ENCODE data around the gene FGFBP1. TPM values are rescaled to one million over a fixed set of nuclear protein-coding genes. Genes with fewer than 3 reads are reported as not detected.
"Not testable (repeated sequence)": the region's sequence is repeated elsewhere in the genome, so short reads cannot be mapped to it uniquely, and the experiment has no call there.

The FGFBP1 gene
- total RNA-seq, 1 donor from 2014 or later: not detected

DNA sequence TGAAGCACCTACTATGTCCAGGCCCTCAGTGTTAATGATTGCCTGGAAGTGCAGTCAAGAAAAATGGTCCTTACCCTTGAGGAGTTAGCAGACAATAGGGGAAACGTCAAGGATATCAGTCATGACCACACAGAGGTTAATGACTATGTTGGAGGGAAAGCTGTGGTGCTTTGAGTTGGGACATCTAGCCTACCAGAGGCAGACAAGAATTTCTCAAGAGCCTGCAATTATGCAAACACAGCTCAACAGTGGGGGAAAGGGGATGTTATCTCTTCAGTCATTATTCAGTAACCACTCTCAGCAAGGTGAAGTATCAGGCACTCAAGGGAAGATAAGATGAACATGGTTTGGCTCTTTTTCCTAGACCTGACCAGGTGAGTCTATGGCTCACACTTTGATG, 7.0 kb upstream of the FGFBP1 start:
- DNase-seq (ENCODE audit: low spot score): no peak

DNA sequence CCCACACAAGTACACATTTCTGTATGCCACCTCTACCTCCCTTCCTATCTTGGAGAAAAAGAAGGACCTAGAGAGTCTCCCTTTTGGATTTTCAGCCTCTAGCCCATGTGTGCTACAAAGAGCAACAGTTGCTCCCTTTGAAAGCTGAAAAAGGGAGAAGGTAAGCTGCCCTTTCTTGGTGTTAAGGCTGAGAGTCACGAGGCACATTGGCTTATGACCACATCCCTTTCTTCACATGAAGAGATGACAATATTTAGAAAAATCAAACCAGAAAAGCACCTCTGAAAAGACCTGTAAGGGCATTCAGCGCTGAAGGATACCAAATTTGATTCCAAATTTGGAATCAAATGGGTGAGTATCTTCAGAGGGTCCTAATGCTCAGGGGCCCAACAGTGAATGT, 6.4 kb upstream of the FGFBP1 start:
- no peak for DNase-seq (ENCODE audit: low spot score)

DNA sequence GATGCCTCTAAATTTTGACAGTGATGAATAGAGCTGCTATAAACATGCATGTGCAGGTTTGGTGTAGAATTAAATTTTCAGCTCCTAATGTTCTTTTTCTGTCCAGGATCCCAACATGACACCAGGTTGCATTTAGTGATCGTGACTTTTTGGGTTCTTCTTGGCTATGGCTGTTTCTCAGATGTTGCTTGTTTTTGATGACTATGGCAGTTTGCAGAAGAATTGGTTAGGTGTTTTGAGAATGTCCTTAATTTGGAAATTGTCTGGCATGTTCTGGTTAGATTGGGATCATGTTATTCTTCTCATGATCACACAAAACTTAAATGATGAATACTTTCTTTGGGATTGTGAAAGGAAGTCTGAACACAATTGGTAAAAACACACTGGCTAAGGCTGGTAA, 3.7 kb upstream of the FGFBP1 start:
- DNase-seq (ENCODE audit: low spot score): no peak

DNA sequence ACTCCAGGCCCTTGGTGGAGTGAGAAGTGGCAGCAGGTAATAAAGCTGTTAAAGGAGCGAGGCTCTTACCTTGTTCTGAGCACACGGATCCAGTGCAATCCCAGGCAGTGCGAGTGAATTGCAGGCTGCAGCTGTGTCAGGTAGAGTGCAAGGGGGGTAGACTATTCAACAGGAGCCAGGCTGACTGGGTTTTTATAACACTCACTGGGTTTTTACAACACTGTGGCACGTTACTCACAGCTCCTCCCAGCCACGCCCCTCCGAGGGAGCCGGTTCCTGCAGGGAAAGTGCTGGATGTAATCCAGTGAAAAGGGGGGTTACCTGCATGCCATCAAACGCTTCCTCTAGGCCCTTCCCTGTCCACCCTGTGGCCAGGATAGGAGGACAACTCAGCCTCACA, 358 bp downstream of the FGFBP1 start:
- DNase-seq (ENCODE audit: low spot score): no peak

DNA sequence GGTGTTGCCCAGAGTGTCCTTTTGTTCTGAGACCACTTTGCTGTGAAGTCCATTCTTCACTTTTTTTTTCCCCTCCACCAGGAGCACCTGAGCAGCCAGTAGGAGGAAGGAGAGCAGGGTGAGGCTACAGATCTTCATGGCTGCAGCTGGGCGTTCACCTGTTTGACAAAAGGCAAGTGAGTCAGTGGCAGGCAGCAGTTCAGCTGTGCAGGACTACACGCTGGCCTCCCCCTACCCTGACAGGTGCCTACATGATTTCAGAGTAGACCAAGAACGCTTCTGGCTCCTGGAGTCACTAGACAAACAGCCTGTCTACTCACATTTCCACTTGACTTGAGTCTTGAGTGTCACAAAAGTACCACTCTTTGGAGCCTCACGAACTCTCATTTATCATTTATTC, 2.0 kb downstream of the FGFBP1 start:
- no peak for DNase-seq (ENCODE audit: low spot score)

DNA sequence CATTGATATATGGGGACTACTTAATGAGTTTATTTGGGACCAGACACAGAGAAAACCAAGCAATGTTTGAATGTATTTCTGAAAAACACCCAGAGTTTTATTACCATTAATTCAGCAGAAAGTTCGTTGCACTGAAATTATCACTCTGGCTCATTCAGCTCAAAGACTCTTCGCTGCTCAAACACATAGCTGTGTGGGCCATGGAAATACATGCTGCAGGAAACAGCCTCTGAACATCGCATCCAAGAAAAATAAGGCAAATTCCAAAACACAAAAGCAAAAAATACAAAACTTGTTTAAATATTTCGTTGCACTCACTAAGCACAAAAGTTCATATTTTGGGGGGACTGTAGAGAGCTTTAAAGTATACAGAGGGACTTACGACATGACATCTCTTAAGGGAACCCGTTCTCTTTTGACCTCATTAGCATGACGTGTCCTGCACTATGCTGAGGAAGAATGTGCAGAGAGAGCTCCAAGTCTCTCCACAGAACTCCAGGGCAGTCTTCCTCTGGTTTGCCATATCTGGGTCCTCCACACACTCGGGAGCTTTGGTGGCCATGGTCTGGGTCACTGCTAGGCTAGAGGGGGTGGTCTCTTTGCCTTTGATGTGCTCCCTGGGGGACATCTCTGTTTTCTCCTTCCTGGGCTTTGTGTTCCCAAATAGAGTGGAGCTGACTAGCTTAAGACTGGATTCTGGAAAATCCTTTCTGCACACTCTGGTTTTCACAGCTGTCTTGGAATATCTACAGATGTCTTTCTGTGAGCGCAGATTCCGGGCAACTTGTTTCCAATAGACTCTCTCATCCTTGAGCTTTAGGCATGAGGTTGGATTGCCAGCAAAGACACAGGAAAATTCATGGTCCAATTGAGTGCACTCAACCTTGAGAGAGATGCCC, 2.8 kb downstream of the FGFBP1 start:
- no peak for DNase-seq (ENCODE audit: low spot score)

DNA sequence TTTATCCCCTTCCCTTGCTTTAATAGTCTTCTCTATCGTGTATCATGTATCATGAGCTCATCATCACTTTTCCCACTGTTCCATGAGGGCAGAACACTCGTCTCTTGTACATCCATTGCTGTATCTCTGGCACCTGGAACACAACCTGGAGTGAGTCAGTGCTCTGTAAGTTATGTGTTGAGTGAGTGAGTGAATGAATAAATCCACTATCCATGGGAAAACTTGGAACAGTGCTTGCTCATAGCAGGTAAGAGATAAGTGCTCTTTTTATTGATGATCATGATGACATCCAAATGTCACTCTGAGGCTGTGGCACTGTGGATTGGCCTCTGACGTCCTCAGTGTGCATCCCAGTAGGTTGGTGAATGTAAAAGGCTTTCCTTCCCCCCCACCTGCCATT, 4.3 kb downstream of the FGFBP1 start:
- no peak for DNase-seq (ENCODE audit: low spot score)

DNA sequence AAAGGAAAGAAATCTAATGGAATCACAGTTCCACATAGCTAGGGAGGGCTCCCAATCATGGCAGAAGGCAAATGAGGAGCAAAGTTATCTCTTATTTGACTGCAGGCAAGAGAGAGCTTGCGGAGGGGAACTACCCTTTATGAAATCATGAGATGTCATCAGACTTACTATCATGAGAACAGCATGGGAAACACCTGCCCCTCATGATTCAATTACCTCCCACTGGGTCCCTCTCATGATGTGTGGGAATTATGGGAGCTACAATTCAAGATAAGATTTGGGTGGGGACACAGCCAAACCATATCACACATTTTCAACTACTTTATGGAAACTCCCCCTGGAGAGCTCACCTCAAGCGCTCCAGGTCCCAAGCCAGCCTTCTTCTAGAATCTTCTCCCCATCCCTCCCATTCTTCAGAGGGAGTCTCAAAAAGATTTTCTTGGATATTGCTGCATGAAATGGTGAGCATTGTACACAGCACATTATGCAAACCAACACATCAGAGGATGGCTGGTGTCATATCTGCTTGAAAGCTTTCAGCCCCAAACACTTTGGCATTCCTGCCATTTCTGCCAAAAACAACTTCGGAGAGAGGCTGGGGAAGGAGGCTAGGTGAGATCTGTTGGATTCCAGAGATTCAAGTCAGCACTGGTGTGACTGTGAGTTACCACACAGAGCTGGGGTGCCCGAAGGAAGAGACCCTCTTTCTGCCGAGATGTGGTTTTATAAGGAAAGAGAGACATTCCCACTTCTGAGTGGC, 6.9 kb downstream of the FGFBP1 start:
- no peak for DNase-seq (ENCODE audit: low spot score)

DNA sequence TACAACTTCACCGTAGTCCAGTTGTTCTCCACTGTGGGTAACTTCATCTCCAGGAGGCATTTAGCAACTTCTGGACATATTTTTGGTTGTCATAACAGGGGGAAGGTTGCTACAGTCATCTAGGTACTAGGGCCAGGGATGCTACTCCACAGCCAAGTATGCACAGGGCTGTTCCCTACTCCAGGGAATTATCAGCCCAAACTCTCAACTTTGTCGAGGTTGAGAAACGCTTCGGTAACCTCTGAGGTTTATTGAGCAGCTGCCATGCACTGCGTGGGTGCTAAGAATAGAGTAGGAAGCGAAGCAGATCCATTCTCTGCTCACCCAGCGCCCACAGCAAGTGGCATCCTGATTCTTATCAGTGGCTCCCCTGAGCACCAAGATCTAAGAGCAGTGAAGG, 8.2 kb downstream of the FGFBP1 start:
- no peak for DNase-seq (ENCODE audit: low spot score)

DNA sequence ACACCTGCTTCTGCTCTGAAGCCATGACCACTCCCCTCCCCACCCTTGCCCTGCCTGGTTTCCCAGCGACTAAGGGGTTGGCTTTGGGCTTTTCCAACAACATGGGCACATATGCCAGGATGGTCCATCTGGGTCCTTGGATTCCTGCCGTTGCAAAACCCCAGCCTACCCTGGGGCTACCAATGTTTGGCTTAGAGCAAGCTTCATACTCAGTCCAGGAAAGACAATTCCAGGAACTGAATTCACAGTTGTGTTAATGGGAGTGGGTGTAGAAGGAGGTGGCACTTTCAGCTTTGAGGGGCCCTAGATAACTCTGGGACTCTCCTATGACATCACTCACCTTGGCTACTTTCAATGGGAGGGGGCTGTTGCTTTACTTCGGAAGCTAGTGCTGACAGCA, 9.0 kb downstream of the FGFBP1 start:
- no peak for DNase-seq (ENCODE audit: low spot score)

DNA sequence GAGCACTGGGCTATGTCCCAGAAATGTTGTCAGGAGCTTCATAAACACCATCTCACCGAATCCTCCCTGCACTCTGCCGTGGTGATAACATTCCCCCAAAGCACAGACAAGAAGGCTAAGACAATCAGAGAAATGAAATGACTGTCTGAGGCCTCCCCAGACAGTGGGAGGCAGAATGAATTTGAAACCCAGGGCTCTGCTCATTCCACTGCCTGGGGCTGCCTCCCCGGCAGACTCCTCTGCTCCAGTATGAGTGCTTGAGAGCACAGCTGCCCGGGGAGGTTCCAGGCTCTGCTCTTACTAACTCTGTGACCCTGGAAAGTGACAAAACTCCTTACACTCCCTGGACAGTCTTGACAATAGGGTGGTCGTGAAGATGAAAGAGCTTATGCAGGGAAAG, 9.7 kb downstream of the FGFBP1 start:
- DNase-seq (ENCODE audit: low spot score): no peak

DNA sequence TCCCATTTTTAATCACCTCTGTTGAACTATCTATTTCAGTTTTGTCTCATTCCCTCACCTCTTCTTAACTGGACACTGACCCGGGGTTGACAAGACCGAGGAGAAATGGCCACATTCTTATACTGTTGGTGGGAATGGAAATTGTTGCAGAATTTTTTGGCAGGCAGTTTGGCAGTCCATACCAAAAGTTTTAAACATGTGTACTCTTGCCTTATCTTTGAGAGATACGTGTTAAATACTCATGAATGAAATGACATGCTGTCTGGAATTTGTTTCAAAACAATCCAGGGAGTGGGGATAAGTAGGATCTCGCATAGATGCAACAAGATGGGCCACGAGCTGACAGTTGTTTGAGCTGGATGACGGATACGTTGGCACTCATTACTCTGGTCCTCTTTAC, 12.1 kb downstream of the FGFBP1 start:
- no peak for DNase-seq (ENCODE audit: low spot score)

DNA sequence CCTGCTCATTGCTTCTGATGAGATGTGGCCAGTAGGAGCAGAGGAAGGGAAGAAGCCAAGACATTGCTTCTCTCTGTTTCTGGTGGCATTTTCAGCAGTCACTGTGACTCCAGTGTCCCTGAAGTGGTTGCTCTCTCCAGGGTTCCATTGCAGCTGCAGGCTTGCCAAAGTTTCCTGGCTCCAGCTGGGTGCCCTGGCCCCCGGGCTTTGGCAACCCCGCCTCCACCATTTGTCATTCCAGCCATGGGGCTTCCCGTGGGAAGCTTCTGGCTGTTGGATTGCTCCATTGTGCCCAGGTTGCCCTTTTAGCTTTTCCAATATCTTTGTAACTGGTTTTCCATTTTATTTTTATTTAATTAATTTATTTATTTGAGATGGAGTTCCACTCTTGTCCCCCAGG, 12.7 kb downstream of the FGFBP1 start:
- DNase-seq (ENCODE audit: low spot score): no peak

DNA sequence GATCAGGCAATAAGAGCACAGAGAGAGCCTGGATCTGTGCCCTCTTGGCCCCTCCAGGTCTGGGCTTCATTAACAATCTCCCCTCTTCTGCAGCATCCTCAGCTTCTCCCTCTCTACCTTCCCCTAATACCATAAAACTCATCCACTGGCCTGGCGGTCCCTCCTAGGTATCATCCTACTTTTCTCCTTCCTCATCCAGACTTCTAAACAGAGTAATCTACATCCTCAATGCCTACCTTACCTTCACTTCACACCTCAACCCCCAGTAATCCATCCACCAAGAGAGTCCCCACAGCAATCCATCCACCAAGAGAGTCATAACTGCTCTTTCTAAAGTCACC, 17.0 kb downstream of the FGFBP1 start:
- no peak for DNase-seq (ENCODE audit: low spot score)

DNA sequence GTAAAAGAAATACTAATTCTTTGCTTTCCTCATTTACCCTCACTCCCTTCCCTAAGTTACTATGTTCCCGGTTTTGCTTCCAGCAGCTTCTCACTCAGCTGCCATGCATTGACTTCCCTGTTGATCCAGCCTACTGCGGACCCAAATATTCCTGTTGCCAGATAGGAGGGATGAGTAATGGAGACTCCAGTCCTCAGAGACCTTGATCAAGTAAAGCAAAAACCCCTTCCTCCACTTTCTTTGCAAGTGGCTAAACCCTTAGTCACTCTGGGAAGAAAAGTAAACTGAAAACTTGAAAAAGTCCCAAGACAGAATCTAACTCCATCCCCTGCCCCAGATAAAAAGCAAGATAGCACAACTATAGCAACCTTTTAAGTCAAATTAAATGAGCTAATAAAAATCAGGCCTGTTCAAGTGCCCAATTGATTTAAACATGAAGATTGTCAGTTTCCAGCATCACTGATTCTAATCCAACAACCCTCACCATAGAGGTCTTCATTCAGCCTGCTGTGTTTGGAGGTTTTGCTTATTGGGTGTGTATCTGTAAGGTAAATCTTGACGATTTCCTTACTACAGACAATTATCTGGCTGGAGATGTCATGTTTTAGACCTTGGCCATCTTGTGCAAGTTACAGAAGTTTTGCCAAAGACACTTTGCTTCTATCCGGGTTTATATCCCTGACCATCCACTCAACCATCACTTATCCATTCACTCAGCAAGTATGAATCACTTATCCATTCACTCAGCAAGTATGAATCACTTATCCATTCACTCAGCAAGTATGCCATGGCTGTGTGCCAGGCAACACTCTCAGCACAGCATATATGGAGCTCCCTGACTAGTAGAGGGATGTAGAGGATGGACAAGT, 17.6 kb downstream of the FGFBP1 start:
- peak; percentile 75 for DNase-seq (ENCODE audit: low spot score)

DNA sequence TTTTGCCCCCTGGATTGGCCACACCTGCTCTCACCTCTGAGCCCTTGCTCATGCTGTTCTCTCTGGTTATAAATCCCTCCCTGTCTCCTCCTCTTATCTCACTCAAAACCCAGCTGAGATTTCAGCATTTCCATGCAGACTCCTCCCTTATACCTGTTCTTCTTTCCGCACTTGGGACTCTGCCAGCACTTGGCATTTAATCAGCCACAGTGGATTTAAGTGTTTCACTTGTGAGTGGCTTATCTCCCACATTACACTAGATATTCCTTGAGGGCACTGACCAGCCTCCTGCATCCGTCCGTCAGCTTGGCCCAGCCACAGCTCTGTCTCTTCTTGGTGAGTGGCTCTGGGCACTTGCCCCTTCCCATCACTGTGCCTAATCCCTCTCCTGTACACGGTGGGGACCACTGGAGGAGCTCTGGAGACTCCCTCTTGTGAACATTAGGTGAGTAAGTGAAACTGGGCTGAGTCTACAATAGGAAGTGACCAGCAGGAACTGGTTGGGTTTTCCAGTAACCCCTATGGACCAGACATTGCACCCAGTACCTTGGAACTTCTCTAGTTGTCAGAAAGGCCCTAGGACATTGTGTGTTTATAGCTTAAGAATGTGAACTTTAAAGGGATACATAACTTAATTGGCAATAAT, 19.9 kb downstream of the FGFBP1 start:
- DNase-seq (ENCODE audit: low spot score): peak; percentile 49

DNA sequence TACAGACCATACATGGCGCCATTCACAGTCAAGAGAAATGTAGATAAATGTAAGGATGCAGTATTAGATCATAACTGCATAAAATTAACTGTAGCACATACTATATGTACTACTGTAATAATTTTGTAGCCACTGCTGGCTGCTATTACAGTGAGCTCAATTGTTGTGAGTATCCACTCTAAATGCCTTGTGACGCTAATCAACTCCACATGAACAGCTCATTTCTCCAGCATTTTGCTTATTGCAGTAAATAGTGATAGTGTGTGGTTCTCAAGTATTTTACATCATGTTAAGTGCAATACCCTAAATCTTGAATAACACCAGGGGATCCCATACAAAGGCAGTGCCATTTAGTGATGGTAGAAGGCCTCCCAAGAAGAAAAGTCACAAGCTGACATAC, 21.2 kb downstream of the FGFBP1 start:
- no peak for DNase-seq (ENCODE audit: low spot score)

DNA sequence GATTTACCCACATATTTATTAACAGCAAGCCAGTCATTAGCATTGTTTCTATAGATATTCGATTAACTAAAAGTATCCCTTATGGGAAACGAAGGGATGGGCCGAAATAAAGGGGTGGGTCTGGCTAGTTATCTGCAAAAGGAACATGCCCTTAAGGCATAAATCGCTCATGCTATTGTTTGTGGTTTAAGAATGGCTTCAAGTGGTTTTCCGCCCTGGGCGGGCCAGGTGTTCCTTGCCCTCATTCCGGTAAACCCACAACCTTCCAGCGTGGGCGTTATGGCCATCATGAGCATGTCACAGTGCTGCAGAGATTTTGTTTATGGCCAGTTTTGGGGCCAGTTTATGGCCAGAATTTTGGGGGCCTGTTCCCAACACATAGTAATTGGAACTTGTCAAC, 22.2 kb downstream of the FGFBP1 start:
- DNase-seq (ENCODE audit: low spot score): not testable (repeated sequence)

DNA sequence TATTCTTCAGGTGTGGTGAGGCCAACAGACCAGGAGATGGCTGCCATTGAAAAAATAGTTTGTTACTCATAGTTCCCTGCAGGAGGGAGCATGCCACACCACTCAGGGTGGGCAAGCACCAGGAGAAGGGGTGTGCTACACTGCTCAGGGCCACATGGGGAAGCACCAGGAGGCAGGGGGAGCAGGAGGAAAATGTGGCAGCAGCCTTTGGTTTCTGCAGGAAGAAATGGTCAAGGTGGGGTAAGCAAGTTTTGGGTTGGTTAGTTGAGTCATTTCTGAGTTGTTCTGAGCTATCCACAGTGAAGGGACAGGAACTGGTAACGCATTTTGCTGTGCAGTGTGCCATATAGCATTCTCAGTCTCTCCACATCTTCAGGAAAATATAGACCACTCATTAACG, 23.8 kb downstream of the FGFBP1 start:
- DNase-seq (ENCODE audit: low spot score): no peak

DNA sequence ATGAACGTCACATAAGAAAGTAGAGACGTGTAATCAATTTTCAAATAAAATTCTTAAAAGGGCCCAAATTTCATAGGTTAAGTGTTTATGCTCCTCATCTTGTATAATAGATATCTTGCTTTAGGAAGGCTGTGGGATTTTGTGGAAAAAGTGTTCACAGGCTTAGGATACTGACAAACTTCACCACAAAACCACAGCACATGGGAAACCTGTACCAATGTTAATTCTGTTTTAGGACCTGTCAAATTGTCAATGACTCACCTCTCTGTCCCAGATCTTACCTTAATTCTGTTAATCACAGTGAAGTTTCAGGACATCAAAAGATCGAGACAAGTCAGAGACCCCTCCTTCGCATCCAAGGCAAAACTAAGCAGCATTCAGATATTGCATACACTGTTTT, 24.2 kb downstream of the FGFBP1 start:
- DNase-seq (ENCODE audit: low spot score): no peak

DNA sequence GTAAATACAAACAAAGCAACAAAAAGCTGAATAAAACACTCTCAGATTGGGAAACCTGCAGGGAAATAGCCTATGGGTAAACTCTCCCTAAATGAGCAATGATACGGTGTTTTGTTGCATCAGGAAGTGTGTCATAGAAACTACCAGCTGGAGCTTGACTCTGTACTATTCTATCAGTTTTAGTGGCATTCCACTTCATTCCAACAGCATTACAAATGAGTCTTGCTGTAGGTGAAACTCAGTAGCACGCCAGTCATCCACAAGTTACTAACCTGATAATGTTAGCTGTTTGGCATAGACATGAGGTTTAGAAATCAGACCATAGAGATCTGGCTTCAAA, 24.9 kb downstream of the FGFBP1 start:
- DNase-seq (ENCODE audit: low spot score): no peak

All from mucosa of gallbladder (tissue), 1 donor.